GM23338 (cell line): ENCODE measurements around the gene ALKAL2. TPM values are rescaled to one million over a fixed set of nuclear protein-coding genes. Genes with fewer than 3 reads are reported as not detected.

Source experiments
- ATAC-seq: fragments of 200-7000 bp; cut with Tn5 transposase; 3 replicates; pipeline ENCODE4 v1.9.1; 2020
- DNase-seq: peaks from one replicate; pipeline ENCODE4 v3.0.0-alpha.2; 2015; ENCODE audit warnings: low spot score
- H2AFZ ChIP-seq: fragments of 200-600 bp; sonication (generic); 2 replicates; pipeline ENCODE4 v1.8.0; 2016; ENCODE audit warnings: antibody characterized with exemption, mild to moderate bottlenecking, moderate library complexity
- H3F3A ChIP-seq: fragments of 200-600 bp; sonication (generic); replicated peaks from 2 replicates; pipeline ENCODE4 v1.8.0; 2017; ENCODE audit warnings: antibody characterized with exemption, mixed run types, low read depth
- H3K27ac ChIP-seq: fragments of 200-600 bp; sonication (generic); 2 replicates; pipeline ENCODE4 v1.6.1; 2016; ENCODE audit warnings: low read depth
- H3K27me3 ChIP-seq: fragments of 200-600 bp; sonication (generic); 2 replicates; pipeline ENCODE4 v1.8.0; 2016; ENCODE audit warnings: mild to moderate bottlenecking, mixed run types, moderate library complexity; ENCODE audit not compliant: insufficient read depth
- H3K36me3 ChIP-seq: fragments of 200-600 bp; sonication (generic); 2 replicates; pipeline ENCODE4 v1.8.0; 2016; ENCODE audit warnings: mild to moderate bottlenecking; ENCODE audit not compliant: insufficient read depth
- H3K4me1 ChIP-seq: fragments of 200-600 bp; sonication (generic); 2 replicates; pipeline ENCODE4 v1.8.0; 2016; ENCODE audit warnings: mild to moderate bottlenecking, moderate library complexity; ENCODE audit not compliant: insufficient read depth
- H3K4me2 ChIP-seq: fragments of 200-600 bp; sonication (generic); 2 replicates; pipeline ENCODE4 v1.7.1; 2017; ENCODE audit warnings: mixed run types
- H3K4me3 ChIP-seq: fragments of 200-600 bp; sonication (generic); 2 replicates; pipeline ENCODE4 v1.6.1; 2016; ENCODE audit warnings: mixed run types
- H3K79me2 ChIP-seq: fragments of 200-600 bp; sonication (generic); replicated peaks from 2 replicates; pipeline ENCODE4 v1.8.0; 2017; ENCODE audit warnings: mild to moderate bottlenecking; ENCODE audit not compliant: insufficient read depth
- H3K9me2 ChIP-seq: fragments of 200-600 bp; sonication (generic); 2 replicates; pipeline ENCODE4 v1.8.0; 2017; ENCODE audit not compliant: insufficient read depth
- H4K20me1 ChIP-seq: fragments of 200-600 bp; sonication (generic); replicated peaks from 2 replicates; pipeline ENCODE4 v1.8.0; 2017; ENCODE audit warnings: mild to moderate bottlenecking; ENCODE audit not compliant: insufficient read depth
- H3K27ac Mint-ChIP-seq: 2 replicates; pipeline ENCODE4 v1.8.0; 2020; ENCODE audit warnings: inconsistent platforms, mild to moderate bottlenecking, moderate library complexity, mixed read lengths
- H3K27me3 Mint-ChIP-seq: 3 replicates; pipeline ENCODE4 v1.8.0; 2022; ENCODE audit warnings: low read depth, mild to moderate bottlenecking, moderate library complexity, mixed read lengths, inconsistent platforms; ENCODE audit not compliant: insufficient read depth, poor library complexity
- H3K36me3 Mint-ChIP-seq: 3 replicates; pipeline ENCODE4 v1.8.0; 2021; ENCODE audit warnings: low read depth, mild to moderate bottlenecking, inconsistent platforms, moderate library complexity, mixed read lengths
- H3K4me1 Mint-ChIP-seq: 3 replicates; pipeline ENCODE4 v1.8.0; 2020; ENCODE audit warnings: mild to moderate bottlenecking, inconsistent platforms, mixed read lengths
- H3K4me3 Mint-ChIP-seq: 3 replicates; pipeline ENCODE4 v1.8.0; 2021; ENCODE audit warnings: moderate library complexity, mild to moderate bottlenecking, inconsistent platforms, mixed read lengths
- H3K9me3 Mint-ChIP-seq: 3 replicates; pipeline ENCODE4 v1.8.0; 2020; ENCODE audit warnings: moderate library complexity, mild to moderate bottlenecking, inconsistent platforms, mixed read lengths
- CREB1 ChIP-seq: fragments of 250-450 bp; sonication (Bioruptor Pico); IDR thresholded peaks from 2 replicates; pipeline ENCODE4 v1.5.0; 2020; ENCODE audit warnings: low read depth, mild to moderate bottlenecking, moderate library complexity
- CTCF ChIP-seq, 2 experiments: fragments of 200-600 bp in 1 of 2; sonication (generic) in 1 of 2; conservative IDR thresholded peaks; 2 replicates each; pipeline versions ENCODE4 v1.5.1 to v1.6.1; 2016 to 2017; ENCODE audit warnings: antibody characterized with exemption in 2 of 2, low read depth in 2 of 2, mild to moderate bottlenecking in 2 of 2, moderate library complexity in 1 of 2
- EZH2 ChIP-seq: fragments of 200-600 bp; sonication (generic); IDR thresholded peaks from one replicate; pipeline ENCODE4 v1.8.0; 2017; ENCODE audit warnings: antibody characterized with exemption, mild to moderate bottlenecking, low read depth; ENCODE audit not compliant: unreplicated experiment
- EZH2phosphoT487 ChIP-seq: fragments of 200-600 bp; sonication (generic); IDR thresholded peaks from one replicate; pipeline ENCODE4 v1.8.1; 2018; ENCODE audit warnings: antibody characterized with exemption; ENCODE audit not compliant: unreplicated experiment
- JUNB ChIP-seq: IDR thresholded peaks from one replicate; pipeline ENCODE4 v1.6.1; 2016; ENCODE audit warnings: antibody characterized with exemption; ENCODE audit not compliant: unreplicated experiment
- POLR2AphosphoS5 ChIP-seq: IDR thresholded peaks from 2 replicates; pipeline ENCODE4 v1.6.1; 2016; ENCODE audit warnings: antibody characterized with exemption, low read depth
- STAT1 ChIP-seq: IDR thresholded peaks from one replicate; pipeline ENCODE4 v1.6.1; 2016; ENCODE audit warnings: antibody characterized with exemption; ENCODE audit not compliant: unreplicated experiment
- ZNF114 ChIP-seq: fragments of 250-450 bp; sonication (Bioruptor Pico); IDR thresholded peaks from 2 replicates; pipeline ENCODE4 v1.5.0; 2020; ENCODE audit warnings: mild to moderate bottlenecking, moderate library complexity
- ZNF462 ChIP-seq: fragments of 250-450 bp; sonication (Bioruptor Pico); IDR thresholded peaks from 2 replicates; pipeline ENCODE4 v1.5.0; 2020; ENCODE audit warnings: mild to moderate bottlenecking, moderate library complexity
- polyA plus RNA-seq: library from polyadenylated mRNA; unstranded; fragments of >200 nt; fragmentation: Nextera tagmentation; extraction: Ambion mirVana; gene quantifications from 2 replicates; pipeline ENCODE4 v1.2.1, GENCODE V29; 2016
- total RNA-seq: library from RNA; depleted of rRNA; stranded (reverse); fragments of >200 nt; shearing (Covaris generic); gene quantifications from 2 replicates; pipeline ENCODE4 v1.2.3, GENCODE V29; 2014
- TF ChIP-seq, protein P1 (sequence below): IDR thresholded peaks from 2 replicates; pipeline ENCODE4 v1.6.1; 2016; ENCODE audit warnings: antibody characterized with exemption

The ALKAL2 gene
- total and polyA plus RNA-seq, 2 experiments from 2014 or later: 6.4 to 12.1 TPM

- no peak for TF ChIP-seq CTCF (conservative IDR thresholded peaks at IDR 0.05; ENCODE audit: low read depth in 2 of 2)
- no peak for TF ChIP-seq POLR2AphosphoS5
- TF ChIP-seq EZH2: no peak
- no peak for TF ChIP-seq JUNB
Measured at GRCh38 chr2:253202-253638, 34.7 kb downstream of the ALKAL2 start (continued).

GRCh38 chr2:252001-252602 lies 35.8 kb downstream of the ALKAL2 start:
- Histone ChIP-seq H2AFZ (no peak overlapping the region), H3K4me3 (no peak overlapping the region), H3K9me2 (no peaks in the 10 kb centered on the region), H3K4me1 (peaks cover 4% of the 10 kb centered on the region; the same call in 1 of the 2 replicates), H3F3A (no peaks in the 10 kb centered on the region), H3K79me2 (0 out of 2 replicates have a peak, but pooled peaks cover 2% of the 10 kb centered on the region), H3K36me3 (0 out of 2 replicates have a peak, but pooled peaks cover 3% of the 10 kb centered on the region), H3K4me2 (no peak overlapping the region), H3K27ac (no peak overlapping the region), H3K27me3 (no peaks in the 10 kb centered on the region), H4K20me1 (no peaks in the 10 kb centered on the region)
- peaks cover 4% of the 10 kb centered on the region for H3K27me3 Mint-ChIP-seq
- no peak for DNase-seq
- peaks cover 4% of the 10 kb centered on the region; the same call in 1 of the 3 replicates for H3K9me3 Mint-ChIP-seq
- H3K36me3 Mint-ChIP-seq: peaks cover 12% of the 10 kb centered on the region; the same call in 2 of the 3 replicates
- H3K4me1 Mint-ChIP-seq: peaks cover 14% of the 10 kb centered on the region
- no peak overlapping the region for H3K4me3 Mint-ChIP-seq
- no peak overlapping the region for H3K27ac Mint-ChIP-seq
- ATAC-seq: no peak
- TF ChIP-seq POLR2AphosphoS5 (no peak), ZNF462 (CRISPR knock-in tag) (no peak), CREB1 (CRISPR knock-in tag) (no peak), EZH2 (no peak), CTCF (conservative IDR thresholded peaks at IDR 0.05; ENCODE audit: low read depth in 2 of 2) (no peak), ZNF114 (CRISPR knock-in tag) (no peak), STAT1 (no peak), EZH2phosphoT487 (no peak)
- TF ChIP-seq, protein P1, sequence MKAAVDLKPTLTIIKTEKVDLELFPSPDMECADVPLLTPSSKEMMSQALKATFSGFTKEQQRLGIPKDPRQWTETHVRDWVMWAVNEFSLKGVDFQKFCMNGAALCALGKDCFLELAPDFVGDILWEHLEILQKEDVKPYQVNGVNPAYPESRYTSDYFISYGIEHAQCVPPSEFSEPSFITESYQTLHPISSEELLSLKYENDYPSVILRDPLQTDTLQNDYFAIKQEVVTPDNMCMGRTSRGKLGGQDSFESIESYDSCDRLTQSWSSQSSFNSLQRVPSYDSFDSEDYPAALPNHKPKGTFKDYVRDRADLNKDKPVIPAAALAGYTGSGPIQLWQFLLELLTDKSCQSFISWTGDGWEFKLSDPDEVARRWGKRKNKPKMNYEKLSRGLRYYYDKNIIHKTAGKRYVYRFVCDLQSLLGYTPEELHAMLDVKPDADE: no peak
